ENCODE measurements around the gene JPH3.

Gene JPH3

GRCh38 chr16:87628246-87628923 is 26.1 kb downstream of the JPH3 start:
- no peak for DNase-seq

GRCh38 chr16:87628940-87629339 is 26.6 kb downstream of the JPH3 start:
- DNase-seq: no peak

GRCh38 chr16:87631067-87631466 is 28.8 kb downstream of the JPH3 start:
- no peak for DNase-seq

GRCh38 chr16:87634411-87634810 is 32.1 kb downstream of the JPH3 start:
- no peak for DNase-seq

GRCh38 chr16:87635541-87636049 is 33.3 kb downstream of the JPH3 start:
- DNase-seq: peak; percentile 62

GRCh38 chr16:87636050-87636684 is 33.9 kb downstream of the JPH3 start:
- DNase-seq: peak; percentile 68

- DNase-seq: no peak
Measured at GRCh38 chr16:87636741-87637140, 34.4 kb downstream of the JPH3 start.

- no peak for DNase-seq
Measured at GRCh38 chr16:87637357-87637756, 35.0 kb downstream of the JPH3 start.

- DNase-seq: no peak
Measured at GRCh38 chr16:87638736-87639135, 36.4 kb downstream of the JPH3 start.

- DNase-seq: no peak
Measured at GRCh38 chr16:87641721-87642120, 39.4 kb downstream of the JPH3 start.

GRCh38 chr16:87642491-87642890 is 40.2 kb downstream of the JPH3 start:
- DNase-seq: no peak

- no peak for DNase-seq
Measured at GRCh38 chr16:87644186-87644585, 41.9 kb downstream of the JPH3 start.

- no peak for DNase-seq
Measured at GRCh38 chr16:87644596-87644995, 42.3 kb downstream of the JPH3 start.

- no peak for DNase-seq
Measured at GRCh38 chr16:87645802-87646201, 43.5 kb downstream of the JPH3 start.

GRCh38 chr16:87647431-87648185 is 45.3 kb downstream of the JPH3 start:
- no peak for DNase-seq

GRCh38 chr16:87648236-87648635 is 45.9 kb downstream of the JPH3 start:
- DNase-seq: no peak

- DNase-seq: no peak
Measured at GRCh38 chr16:87648698-87649487, 46.6 kb downstream of the JPH3 start.

GRCh38 chr16:87652386-87652785 is 50.1 kb downstream of the JPH3 start:
- DNase-seq: no peak

GRCh38 chr16:87652799-87653198 is 50.5 kb downstream of the JPH3 start:
- no peak for DNase-seq

- no peak for DNase-seq
Measured at GRCh38 chr16:87653234-87653633, 50.9 kb downstream of the JPH3 start.

GRCh38 chr16:87654826-87655225 is 52.5 kb downstream of the JPH3 start:
- no peak for DNase-seq

- no peak for DNase-seq
Measured at GRCh38 chr16:87656328-87656727, 54.0 kb downstream of the JPH3 start.

- DNase-seq: no peak
Measured at GRCh38 chr16:87657621-87658192, 55.4 kb downstream of the JPH3 start.
